Liver (tissue), 9 donors: ENCODE results near the gene SLC35F4. TPM values are rescaled to one million over a fixed set of nuclear protein-coding genes. Genes with fewer than 3 reads are reported as not detected.

ENCODE experiments used
- DNase-seq: peaks from one replicate; pipeline ENCODE4 v3.0.0-alpha.2; 2017; ENCODE audit warnings: low spot score
- H3K27ac ChIP-seq, 2 donors: one replicate each; pipeline ENCODE4 v1.7.0; 2013; ENCODE audit warnings: inconsistent platforms in 2 of 2, low read length in 2 of 2, control low read depth in 1 of 2, low read depth in 1 of 2, mild to moderate bottlenecking in 1 of 2
- H3K27me3 ChIP-seq, 4 donors: one replicate each; pipeline versions ENCODE4 v1.6.1 to v1.7.0; 2013; ENCODE audit warnings: low read length in 3 of 4, inconsistent platforms in 1 of 4, mild to moderate bottlenecking in 1 of 4, moderate library complexity in 1 of 4; ENCODE audit not compliant: control insufficient read depth in 4 of 4, insufficient read depth in 4 of 4
- H3K36me3 ChIP-seq, 4 donors: one replicate each; pipeline versions ENCODE4 v1.6.1 to v1.7.0; 2013; ENCODE audit warnings: low read length in 3 of 4, mild to moderate bottlenecking in 3 of 4, low read depth in 1 of 4, moderate library complexity in 1 of 4; ENCODE audit not compliant: control insufficient read depth in 4 of 4, insufficient read depth in 3 of 4
- H3K4me1 ChIP-seq, 4 donors: one replicate each; pipeline versions ENCODE4 v1.6.1 to v1.7.0; 2013; ENCODE audit warnings: low read length in 3 of 4, mild to moderate bottlenecking in 3 of 4, moderate library complexity in 1 of 4; ENCODE audit not compliant: control insufficient read depth in 4 of 4, insufficient read depth in 4 of 4
- H3K4me3 ChIP-seq, 3 donors: one replicate each; pipeline versions ENCODE4 v1.6.1 to v1.7.0; 2013; ENCODE audit warnings: low read length in 3 of 3, control low read depth in 1 of 3, low read depth in 1 of 3, mild to moderate bottlenecking in 1 of 3
- H3K9ac ChIP-seq, 2 donors: one replicate each; pipeline ENCODE4 v1.7.0; 2013; ENCODE audit warnings: low read length in 2 of 2, mild to moderate bottlenecking in 2 of 2, moderate library complexity in 2 of 2, control low read depth in 1 of 2, low read depth in 1 of 2
- H3K9me3 ChIP-seq, 4 donors: one replicate each; pipeline versions ENCODE4 v1.6.1 to v1.7.0; 2013; ENCODE audit warnings: low read length in 3 of 4; ENCODE audit not compliant: control insufficient read depth in 4 of 4
- EGR1 ChIP-seq, 2 donors: IDR thresholded peaks; 2 replicates each; pipeline ENCODE4 v1.6.1; 2016 to 2018; ENCODE audit warnings: antibody characterized with exemption in 2 of 2, low read depth in 2 of 2
- FOXA1 ChIP-seq: IDR thresholded peaks from 2 replicates; pipeline ENCODE4 v1.6.1; 2016; ENCODE audit warnings: antibody characterized with exemption
- FOXA2 ChIP-seq: IDR thresholded peaks from 2 replicates; pipeline ENCODE4 v1.6.1; 2016; ENCODE audit warnings: antibody characterized with exemption
- GABPA ChIP-seq, 2 donors: IDR thresholded peaks in 1 of 2; conservative IDR thresholded peaks in 1 of 2; 2 replicates each; pipeline ENCODE4 v1.6.1; 2016; ENCODE audit warnings: antibody characterized with exemption in 2 of 2, mild to moderate bottlenecking in 1 of 2, moderate library complexity in 1 of 2
- HNF4A ChIP-seq, 2 donors: conservative IDR thresholded peaks; 2 replicates each; pipeline ENCODE4 v1.6.1; 2016; ENCODE audit warnings: antibody characterized with exemption in 2 of 2, mild to moderate bottlenecking in 2 of 2
- HNF4G ChIP-seq: IDR thresholded peaks from 2 replicates; pipeline ENCODE4 v1.6.1; 2016; ENCODE audit warnings: antibody characterized with exemption
- JUND ChIP-seq, 2 donors: IDR thresholded peaks; 2 replicates each; pipeline ENCODE4 v1.6.1; 2016; ENCODE audit warnings: antibody characterized with exemption in 2 of 2
- NR2F2 ChIP-seq: IDR thresholded peaks from 2 replicates; pipeline ENCODE4 v1.6.1; 2016; ENCODE audit warnings: antibody characterized with exemption
- RAD21 ChIP-seq, 2 donors: IDR thresholded peaks; 2 replicates each; pipeline ENCODE4 v1.6.1; 2016; ENCODE audit warnings: antibody characterized with exemption in 2 of 2, mild to moderate bottlenecking in 2 of 2
- RXRA ChIP-seq, 2 donors: IDR thresholded peaks; 2 replicates each; pipeline ENCODE4 v1.6.1; 2017 to 2018; ENCODE audit warnings: antibody characterized with exemption in 2 of 2, mild to moderate bottlenecking in 1 of 2
- SP1 ChIP-seq: IDR thresholded peaks from 2 replicates; pipeline ENCODE4 v1.6.1; 2018; ENCODE audit warnings: antibody characterized with exemption, mild to moderate bottlenecking
- TAF1 ChIP-seq: conservative IDR thresholded peaks from 2 replicates; pipeline ENCODE4 v1.6.1; 2016; ENCODE audit warnings: antibody characterized with exemption, mild to moderate bottlenecking
- YY1 ChIP-seq: IDR thresholded peaks from 2 replicates; pipeline ENCODE4 v1.6.1; 2016; ENCODE audit warnings: antibody characterized with exemption, mild to moderate bottlenecking
- WGBS: extraction: QIAGEN DNeasy Blood & Tissue Kit; methylation state at CpG from one replicate; pipeline ENCODE4 v1.1.7; 2013; 5-methylcytosine and 5-hydroxymethylcytosine counted together
- polyA plus RNA-seq, 2 donors: library from polyadenylated mRNA; stranded (reverse) in 1 of 2; unstranded in 1 of 2; fragments of 200-250 nt in 1 of 2; fragments of >200 nt in 1 of 2; fragmentation: Nextera tagmentation in 1 of 2; extraction: Ambion mirVana in 1 of 2; gene quantifications; one replicate each; pipeline versions ENCODE4 v1.2.1 to v1.2.3, GENCODE V29; 2013 to 2015
- total RNA-seq, 2 donors: library from RNA; depleted of rRNA; stranded (reverse); fragments of >200 nt; gene quantifications; one replicate each; pipeline ENCODE4 v1.2.3, GENCODE V29; 2014
- TF ChIP-seq, protein P1 (sequence below): IDR thresholded peaks from 2 replicates; pipeline ENCODE4 v1.6.1; 2016; ENCODE audit warnings: antibody characterized with exemption
- TF ChIP-seq, protein P2 (sequence below): fragments of 150-350 bp; IDR thresholded peaks from 2 replicates; pipeline ENCODE4 v1.5.1; 2017; ENCODE audit warnings: improper control_type of control experiment, low read depth, low read length; ENCODE audit not compliant: missing input control
- TF ChIP-seq, protein P3 (sequence below): IDR thresholded peaks from 2 replicates; pipeline ENCODE4 v1.6.1; 2016; ENCODE audit warnings: antibody characterized with exemption
- TF ChIP-seq, protein P4 (sequence below): IDR thresholded peaks from 2 replicates; pipeline ENCODE4 v1.6.1; 2016; ENCODE audit warnings: antibody characterized with exemption
- TF ChIP-seq, protein P5 (sequence below): IDR thresholded peaks from 2 replicates; pipeline ENCODE4 v1.6.1; 2016; ENCODE audit warnings: antibody characterized with exemption, mild to moderate bottlenecking
- donor health status: healthy.
- donor health status: healthy.
- donor health status: healthy.
- donor health status: healthy.
- donor health status: healthy.

The SLC35F4 gene
- total and polyA plus RNA-seq, 4 donors, result not detected

DNA sequence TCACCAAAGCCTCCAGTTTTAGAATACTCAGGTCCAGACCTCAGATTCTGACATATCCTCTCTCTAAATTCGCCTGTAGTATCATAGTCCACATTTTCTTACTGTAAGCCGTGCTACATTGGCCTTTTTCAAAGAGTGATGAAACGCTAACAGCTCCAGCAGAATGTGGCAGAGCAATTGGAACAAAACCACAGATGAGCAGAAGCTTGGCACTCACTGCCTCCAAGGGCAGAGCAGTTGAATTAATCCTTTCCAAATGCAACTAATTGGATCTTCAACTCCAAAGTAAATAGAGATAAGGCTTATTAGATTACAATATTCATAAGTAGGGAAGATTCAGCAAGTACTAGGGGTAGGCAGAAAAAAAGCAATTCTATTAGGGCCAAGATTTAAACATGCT, 128.3 kb downstream of the SLC35F4 start:
- Histone ChIP-seq H3K27me3 (peaks cover 0 to 10% (median 0%) of the 10 kb centered on the region in 4 donors), H3K4me3 (no peak overlapping the region), H3K36me3 (no peaks in the 10 kb centered on the region), H3K9ac (no peak overlapping the region), H3K9me3 (no peaks in the 10 kb centered on the region), H3K4me1 (no peaks in the 10 kb centered on the region), H3K27ac (no peak overlapping the region)
- no peak for DNase-seq
- WGBS, result 57% methylated on average over 3 of the region's 3 CpGs
- TF ChIP-seq, protein P1, sequence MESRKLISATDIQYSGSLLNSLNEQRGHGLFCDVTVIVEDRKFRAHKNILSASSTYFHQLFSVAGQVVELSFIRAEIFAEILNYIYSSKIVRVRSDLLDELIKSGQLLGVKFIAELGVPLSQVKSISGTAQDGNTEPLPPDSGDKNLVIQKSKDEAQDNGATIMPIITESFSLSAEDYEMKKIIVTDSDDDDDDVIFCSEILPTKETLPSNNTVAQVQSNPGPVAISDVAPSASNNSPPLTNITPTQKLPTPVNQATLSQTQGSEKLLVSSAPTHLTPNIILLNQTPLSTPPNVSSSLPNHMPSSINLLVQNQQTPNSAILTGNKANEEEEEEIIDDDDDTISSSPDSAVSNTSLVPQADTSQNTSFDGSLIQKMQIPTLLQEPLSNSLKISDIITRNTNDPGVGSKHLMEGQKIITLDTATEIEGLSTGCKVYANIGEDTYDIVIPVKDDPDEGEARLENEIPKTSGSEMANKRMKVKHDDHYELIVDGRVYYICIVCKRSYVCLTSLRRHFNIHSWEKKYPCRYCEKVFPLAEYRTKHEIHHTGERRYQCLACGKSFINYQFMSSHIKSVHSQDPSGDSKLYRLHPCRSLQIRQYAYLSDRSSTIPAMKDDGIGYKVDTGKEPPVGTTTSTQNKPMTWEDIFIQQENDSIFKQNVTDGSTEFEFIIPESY, result no peak
- TF ChIP-seq SP1 (no peak), HNF4G (no peak), JUND (IDR thresholded peaks at IDR 0.05) (no peak), EGR1 (IDR thresholded peaks at IDR 0.05; ENCODE audit: low read depth in 2 of 2) (no peak), NR2F2 (no peak), HNF4A (conservative IDR thresholded peaks at IDR 0.05) (no peak), GABPA (IDR thresholded peaks at IDR 0.05 in 1 of 2, conservative IDR thresholded peaks at IDR 0.05 in 1 of 2) (no peak), RXRA (IDR thresholded peaks at IDR 0.05) (no peak), TAF1 (no peak), YY1 (no peak), FOXA1 (no peak), FOXA2 (no peak)
- TF ChIP-seq, protein P2, sequence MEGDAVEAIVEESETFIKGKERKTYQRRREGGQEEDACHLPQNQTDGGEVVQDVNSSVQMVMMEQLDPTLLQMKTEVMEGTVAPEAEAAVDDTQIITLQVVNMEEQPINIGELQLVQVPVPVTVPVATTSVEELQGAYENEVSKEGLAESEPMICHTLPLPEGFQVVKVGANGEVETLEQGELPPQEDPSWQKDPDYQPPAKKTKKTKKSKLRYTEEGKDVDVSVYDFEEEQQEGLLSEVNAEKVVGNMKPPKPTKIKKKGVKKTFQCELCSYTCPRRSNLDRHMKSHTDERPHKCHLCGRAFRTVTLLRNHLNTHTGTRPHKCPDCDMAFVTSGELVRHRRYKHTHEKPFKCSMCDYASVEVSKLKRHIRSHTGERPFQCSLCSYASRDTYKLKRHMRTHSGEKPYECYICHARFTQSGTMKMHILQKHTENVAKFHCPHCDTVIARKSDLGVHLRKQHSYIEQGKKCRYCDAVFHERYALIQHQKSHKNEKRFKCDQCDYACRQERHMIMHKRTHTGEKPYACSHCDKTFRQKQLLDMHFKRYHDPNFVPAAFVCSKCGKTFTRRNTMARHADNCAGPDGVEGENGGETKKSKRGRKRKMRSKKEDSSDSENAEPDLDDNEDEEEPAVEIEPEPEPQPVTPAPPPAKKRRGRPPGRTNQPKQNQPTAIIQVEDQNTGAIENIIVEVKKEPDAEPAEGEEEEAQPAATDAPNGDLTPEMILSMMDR, result no peak
- TF ChIP-seq, protein P3, sequence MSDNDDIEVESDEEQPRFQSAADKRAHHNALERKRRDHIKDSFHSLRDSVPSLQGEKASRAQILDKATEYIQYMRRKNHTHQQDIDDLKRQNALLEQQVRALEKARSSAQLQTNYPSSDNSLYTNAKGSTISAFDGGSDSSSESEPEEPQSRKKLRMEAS, result no peak
- TF ChIP-seq, protein P4, sequence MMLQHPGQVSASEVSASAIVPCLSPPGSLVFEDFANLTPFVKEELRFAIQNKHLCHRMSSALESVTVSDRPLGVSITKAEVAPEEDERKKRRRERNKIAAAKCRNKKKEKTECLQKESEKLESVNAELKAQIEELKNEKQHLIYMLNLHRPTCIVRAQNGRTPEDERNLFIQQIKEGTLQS, result no peak
- TF ChIP-seq, protein P5, sequence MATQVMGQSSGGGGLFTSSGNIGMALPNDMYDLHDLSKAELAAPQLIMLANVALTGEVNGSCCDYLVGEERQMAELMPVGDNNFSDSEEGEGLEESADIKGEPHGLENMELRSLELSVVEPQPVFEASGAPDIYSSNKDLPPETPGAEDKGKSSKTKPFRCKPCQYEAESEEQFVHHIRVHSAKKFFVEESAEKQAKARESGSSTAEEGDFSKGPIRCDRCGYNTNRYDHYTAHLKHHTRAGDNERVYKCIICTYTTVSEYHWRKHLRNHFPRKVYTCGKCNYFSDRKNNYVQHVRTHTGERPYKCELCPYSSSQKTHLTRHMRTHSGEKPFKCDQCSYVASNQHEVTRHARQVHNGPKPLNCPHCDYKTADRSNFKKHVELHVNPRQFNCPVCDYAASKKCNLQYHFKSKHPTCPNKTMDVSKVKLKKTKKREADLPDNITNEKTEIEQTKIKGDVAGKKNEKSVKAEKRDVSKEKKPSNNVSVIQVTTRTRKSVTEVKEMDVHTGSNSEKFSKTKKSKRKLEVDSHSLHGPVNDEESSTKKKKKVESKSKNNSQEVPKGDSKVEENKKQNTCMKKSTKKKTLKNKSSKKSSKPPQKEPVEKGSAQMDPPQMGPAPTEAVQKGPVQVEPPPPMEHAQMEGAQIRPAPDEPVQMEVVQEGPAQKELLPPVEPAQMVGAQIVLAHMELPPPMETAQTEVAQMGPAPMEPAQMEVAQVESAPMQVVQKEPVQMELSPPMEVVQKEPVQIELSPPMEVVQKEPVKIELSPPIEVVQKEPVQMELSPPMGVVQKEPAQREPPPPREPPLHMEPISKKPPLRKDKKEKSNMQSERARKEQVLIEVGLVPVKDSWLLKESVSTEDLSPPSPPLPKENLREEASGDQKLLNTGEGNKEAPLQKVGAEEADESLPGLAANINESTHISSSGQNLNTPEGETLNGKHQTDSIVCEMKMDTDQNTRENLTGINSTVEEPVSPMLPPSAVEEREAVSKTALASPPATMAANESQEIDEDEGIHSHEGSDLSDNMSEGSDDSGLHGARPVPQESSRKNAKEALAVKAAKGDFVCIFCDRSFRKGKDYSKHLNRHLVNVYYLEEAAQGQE, result no peak

DNA sequence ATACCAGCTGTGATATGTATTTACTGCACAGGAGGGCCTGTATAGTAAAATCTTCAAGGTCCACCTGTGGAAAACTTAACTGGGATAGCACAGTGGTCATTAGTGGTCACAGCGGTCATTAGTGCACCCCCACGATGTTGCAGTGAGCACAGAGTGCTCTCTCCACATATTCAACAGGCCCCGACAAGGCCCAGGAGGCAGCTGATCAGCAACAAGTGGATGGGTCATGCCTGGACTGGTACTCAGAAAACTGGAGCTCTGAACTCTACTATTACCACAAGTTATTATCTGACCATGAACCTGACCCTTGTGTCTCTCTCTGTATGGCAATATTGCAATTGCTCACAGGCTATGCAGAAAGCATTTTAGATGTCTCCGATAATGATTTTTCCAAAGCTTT, 129.5 kb downstream of the SLC35F4 start:
- no peak for DNase-seq
- H3K36me3 ChIP-seq, result no peaks in the 10 kb centered on the region
- H3K4me1 ChIP-seq, result no peaks in the 10 kb centered on the region
- H3K27me3 ChIP-seq, result peaks cover 0 to 10% (median 0%) of the 10 kb centered on the region in 4 donors
- H3K9me3 ChIP-seq, result no peaks in the 10 kb centered on the region
- 77% methylated on average over 4 of the region's 4 CpGs for WGBS
- TF ChIP-seq EGR1 (IDR thresholded peaks at IDR 0.05; ENCODE audit: low read depth in 2 of 2) (no peak), HNF4A (conservative IDR thresholded peaks at IDR 0.05) (no peak), JUND (IDR thresholded peaks at IDR 0.05) (no peak), HNF4G (no peak), FOXA2 (no peak), RAD21 (IDR thresholded peaks at IDR 0.05) (no peak), RXRA (IDR thresholded peaks at IDR 0.05) (no peak), NR2F2 (no peak)
- TF ChIP-seq, protein P2, result no peak
- TF ChIP-seq, protein P4, result no peak
- H3K27ac ChIP-seq, result no peak overlapping the region
- no peak overlapping the region for H3K4me3 ChIP-seq
- H3K9ac ChIP-seq, result no peak overlapping the region
